Amniotic stem cell (primary cell): Measurements from ENCODE around the gene SMYD5.
"Not testable (repeated sequence)": the region's sequence is repeated elsewhere in the genome, so short reads cannot be mapped to it uniquely, and the experiment has no call there.

ENCODE experiments used
- DNase-seq: peaks from one replicate; lab custom pipeline; 2025; lab: John Stamatoyannopoulos, UW

Gene SMYD5

DNA sequence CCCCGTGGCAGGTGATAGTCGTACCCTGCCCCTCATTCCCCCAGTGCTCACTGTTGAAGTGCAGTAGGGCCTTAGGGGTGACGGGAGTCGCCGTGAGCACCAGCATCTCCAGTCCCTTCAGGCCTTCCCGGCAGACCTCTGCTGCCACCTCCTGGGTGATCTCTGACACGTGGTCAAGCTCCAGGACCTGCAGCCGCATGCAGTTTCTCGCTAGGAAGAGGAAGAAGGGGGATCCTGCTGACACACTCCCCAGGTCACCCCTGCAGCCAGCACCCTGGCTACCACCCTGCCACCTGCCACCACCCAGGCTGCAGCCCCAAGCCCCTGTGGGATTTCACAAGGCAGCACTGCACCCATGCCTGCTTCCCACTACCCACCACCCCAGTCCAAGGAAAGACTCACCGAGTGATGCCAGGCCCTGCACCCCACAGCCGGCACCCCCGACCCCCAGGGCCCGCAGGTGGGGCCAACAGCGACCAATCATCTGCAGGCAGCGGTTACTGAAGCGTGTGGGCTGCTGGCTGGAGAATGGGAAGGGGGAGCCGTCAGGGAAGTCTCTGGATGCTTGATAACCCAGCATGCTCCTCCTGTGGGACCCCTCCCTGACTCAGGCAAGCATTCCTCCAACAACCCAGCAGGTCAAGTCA, 46.4 kb downstream of the SMYD5 start:
- DNase-seq = no peak

DNA sequence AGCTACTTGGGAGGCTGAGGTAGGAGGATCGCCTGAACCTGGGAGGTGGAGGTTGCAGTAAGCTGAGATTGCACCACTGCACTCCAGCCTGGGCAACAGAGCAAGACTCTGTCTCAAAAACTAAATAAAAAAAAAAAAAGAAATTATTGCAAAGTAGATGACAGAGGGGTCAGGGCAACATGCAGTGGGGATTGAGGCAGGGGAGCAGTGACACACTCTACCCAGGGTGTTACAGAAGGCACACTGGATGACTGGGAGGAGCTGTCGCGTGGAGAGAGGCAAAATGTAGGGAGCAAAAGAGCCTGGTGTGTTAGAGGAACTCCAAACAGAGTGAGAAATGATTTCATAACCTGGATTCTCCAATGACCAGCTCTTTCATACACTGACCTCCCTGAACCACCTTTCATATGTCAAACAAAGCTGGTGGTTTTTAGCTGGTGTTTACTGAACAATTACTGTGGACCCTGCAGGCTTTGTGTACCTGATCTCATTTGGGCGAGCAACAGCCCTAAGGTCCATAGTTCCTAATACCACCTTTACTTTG, 48.1 kb downstream of the SMYD5 start:
- DNase-seq = no peak

DNA sequence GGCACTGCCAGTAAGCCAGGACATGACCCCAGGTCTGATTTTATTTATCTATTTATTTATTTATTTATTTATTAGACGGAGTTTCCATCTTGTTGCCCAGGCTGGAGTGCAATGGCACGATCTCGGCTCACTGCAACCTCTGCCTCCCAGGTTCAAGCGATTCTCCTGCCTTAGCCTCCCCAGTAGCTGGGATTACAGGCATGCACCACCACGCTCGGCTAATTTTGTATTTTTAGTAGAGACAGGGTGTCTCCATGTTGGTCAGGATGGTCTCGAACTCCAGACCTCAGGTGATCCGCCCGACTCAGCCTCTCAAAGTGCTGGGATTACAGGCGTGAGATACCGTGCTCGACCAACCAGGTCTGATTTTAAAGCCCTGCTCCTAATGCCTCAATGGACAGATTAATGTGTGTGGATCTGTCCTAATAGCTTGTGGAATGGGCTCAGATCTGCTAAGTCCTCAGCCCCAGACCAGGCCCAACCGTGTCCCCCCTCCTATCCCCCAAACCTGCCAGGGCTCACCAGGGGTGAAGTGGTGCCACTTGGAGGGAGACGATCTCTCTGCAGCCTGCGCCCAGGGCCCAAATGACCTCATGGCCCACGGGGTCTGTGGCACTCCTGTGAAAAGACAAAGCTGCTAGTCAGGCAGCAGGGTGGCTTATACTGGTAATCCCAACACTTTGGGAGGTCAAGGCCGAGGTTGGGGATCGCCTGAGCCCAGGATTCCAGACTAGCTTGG, 48.8 kb downstream of the SMYD5 start:
- DNase-seq = not testable (repeated sequence)

DNA sequence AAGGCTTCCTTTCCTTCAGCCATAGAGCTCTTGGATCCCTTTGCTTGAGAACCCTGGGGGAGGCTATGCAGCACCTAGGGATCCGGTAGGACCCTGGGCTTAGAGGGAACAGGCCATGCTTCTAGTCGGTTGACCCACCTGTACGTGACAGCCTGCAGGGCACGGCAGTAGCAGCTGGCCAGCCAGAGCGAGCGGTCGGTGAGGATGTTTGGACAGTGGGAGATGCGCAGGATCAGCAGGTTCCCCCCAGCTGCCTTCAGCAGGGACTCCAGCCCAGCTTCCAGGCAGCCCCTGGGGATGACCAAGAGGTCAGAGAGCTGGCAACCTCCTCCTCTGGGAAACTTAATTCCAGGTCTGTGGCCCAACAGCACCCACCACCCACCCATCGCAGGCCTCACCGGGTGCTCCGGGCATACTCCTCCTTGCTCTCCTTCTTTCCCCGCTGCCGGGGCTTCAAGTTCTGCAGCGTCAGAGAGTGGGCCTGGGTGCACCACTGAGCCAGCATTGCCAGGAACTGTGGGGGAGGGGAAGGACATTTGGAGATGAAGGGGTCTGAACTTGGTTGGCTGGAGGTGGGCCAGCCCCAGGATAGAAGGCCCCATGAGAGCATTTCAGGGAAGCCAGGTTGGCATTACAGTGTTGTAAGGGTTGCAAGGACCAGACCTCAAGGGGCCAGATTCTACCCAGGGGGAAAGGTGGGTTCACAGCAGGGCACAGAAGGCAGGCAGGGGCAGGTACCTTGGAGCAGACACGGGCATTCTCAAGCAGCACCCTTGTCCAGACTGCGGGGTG, 49.7 kb downstream of the SMYD5 start:
- no peak for DNase-seq

DNA sequence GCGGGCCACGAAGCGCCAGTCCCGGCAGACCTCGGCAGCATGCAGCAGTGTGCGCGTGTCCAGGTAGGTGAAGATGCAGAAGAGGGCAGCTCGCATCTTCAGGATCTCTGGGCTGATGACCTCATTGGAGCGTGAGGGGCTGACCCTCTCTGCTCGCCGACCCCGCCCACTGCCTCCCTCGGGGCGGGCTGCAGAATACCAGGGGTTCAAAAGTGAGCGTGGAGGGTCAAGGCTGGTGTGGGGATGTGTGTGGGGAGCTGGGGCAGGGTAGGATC, 50.2 kb downstream of the SMYD5 start:
- DNase-seq = no peak

DNA sequence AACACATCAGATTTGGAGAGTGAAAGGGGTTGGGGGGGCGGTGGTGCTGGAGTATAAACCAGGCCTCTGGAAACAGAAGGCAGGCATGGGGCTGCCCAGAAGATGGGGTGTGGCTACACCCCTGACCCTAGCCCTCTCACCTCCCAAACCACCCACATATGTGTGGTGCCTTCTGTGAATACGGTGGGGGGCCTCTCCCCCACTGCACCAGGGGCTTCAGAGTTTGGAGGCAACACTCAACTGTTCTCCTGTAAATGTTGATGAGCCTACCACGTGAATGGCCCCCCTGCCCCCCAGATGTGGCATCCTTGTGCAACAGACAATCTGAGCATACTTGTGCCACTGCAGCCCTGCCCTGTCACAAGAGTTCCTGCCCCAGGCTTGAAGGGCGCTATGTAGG, 50.7 kb downstream of the SMYD5 start:
- no peak for DNase-seq

DNA sequence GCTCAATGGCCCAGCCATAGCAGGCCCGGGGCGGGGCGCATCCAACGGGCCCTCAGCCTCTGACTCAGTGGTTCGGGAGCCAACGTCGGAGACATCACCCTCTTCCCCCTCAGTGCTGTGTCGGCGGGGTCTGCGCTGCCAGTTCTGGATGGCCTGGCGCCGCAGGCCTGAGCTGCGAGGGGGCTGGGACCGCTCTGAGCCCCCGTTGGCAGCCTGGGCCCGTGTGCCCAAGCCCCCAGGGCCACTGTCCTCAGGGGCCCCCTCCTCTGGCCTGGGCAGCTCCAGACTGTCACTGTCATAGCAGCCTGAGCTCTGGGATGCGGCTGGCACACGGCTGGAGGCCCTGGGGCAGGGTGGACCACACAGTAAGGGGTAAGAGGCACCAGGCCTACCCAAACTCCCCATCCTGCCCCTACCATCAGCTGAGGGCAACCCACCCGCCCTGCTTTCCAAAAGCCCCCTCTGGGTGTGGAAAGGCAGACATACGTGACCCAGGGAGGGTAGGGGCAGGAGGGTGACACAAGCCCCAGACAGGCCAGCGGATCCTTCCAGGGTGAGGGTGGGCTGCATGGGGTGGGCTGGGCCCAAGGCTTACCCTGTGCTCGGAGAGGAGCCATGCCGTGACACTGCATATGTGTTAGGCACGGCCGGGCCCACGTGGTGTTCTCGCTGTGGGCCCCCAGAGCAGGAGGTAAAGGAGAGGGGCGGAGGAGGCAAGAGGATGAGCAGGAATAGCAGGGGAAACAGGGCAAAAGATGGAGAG, 51.4 kb downstream of the SMYD5 start:
- DNase-seq = no peak

DNA sequence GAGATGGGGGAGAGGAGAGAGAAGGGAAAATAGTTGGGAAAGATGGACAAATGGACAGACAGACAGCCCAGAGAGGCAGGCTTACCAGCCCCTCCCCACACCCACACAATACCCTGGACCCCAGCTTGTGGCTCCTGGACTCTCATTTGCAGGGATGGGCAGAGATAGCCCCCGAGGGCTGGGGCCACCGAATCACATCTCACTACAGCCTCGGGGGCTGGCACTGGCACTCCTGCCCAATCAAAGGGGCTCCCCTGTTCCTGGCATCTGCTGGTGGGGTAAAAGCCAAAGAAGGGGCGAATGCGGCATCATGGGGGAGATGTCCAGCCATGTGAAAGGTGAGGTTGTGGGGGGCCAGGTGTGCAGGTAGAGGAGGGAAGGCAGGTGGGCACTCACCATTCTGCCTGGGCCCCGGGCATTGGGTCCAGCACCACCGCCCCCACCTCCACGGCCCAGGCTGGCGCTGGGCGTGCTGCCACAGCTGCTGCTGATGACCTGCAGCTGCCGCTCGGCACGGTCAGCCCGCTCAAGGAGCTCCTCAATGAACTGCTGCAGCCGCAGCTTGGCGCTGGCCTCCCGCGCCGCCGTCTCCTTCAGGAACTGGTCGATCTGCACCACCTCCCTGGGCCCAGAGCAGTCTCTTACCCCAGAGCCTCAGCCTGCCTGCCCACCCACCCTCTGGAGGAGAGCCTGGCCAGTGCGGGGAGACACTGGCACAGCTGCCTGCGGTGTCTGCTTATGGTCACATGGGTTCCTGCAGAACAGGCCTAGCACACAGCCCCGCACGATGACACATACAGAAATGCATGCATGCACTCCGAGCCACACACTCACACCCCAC, 52.2 kb downstream of the SMYD5 start:
- no peak for DNase-seq

DNA sequence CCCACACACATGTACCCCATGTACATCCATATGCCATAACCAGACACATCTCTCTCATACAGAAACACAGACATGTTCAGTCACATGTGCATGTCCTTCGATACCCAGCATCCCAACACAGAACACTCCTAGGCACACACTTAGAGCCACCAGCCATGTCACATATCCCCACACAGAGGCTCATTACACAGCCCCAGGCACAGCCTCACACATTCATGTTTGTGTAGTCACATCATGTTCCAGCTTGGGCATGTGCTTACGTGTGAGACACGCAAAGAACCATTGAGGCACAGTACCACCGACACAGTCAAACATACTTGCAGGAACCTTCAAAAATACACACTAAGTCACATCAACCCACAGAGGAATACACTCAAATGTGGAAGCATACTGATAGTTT, 53.0 kb downstream of the SMYD5 start:
- no peak for DNase-seq

DNA sequence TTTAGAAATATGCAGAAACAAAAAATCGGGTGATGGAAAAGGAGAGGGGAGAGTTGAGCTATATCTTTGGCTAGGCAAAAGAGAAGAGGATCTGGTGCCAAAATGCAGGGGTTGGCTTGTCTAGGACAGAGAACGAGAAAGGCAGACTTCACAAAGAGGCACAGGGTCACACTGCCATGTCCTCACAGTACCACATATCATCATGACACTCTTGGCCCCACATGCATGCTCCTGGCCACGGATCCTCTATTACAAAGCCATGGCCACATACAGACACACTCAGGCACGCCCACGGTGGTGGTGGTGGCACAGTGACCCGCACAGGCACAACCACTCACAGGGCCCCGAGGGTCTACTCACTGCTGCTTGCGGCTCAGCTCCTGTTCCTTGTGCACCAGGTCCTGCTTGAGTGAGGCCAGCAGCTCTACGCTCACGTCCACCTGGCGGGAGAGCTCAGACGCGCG, 54.4 kb downstream of the SMYD5 start:
- no peak for DNase-seq

DNA sequence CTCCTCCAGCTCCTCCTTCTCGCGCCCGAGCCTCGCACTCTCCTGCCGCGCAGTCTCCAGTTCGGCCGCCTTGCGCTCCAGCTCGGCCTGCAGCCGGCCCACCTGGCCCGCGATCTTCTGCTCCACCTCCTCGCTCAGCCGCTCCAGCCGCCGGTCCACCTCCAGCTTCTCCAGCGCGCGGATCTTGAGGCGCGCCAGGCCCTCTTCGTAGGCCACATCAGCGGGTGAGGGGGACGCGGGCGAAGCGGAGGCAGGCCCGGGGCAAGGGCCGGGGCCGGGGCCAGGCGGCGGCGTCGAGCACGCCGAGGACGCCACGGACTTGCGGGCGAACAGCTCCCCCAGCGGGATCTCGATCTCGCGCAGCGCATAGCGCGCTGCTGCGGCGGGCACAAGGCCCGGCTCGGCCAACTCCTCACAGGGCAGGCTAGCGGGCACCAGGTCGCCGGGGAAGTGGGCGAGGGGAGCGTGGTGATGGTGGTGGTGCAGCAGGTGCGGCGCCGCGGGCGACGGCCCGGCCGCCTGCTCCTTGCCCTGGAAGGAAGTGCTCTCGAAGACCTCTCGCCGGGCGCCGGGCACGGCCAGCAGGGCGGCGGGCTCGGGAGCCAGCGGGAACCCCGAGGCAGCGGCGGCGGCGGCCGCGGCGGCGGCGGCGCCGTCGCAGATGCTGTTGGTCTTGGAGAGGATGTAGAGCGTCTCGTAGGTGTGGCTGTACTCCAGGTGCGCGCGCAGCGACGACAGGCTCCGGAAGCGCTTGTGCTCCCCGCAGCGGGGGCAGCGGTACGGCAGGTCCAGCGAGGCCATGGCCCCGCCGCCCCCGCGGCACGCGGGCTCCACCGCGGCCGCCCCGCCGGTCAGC, 55.0 kb downstream of the SMYD5 start:
- no peak for DNase-seq

DNA sequence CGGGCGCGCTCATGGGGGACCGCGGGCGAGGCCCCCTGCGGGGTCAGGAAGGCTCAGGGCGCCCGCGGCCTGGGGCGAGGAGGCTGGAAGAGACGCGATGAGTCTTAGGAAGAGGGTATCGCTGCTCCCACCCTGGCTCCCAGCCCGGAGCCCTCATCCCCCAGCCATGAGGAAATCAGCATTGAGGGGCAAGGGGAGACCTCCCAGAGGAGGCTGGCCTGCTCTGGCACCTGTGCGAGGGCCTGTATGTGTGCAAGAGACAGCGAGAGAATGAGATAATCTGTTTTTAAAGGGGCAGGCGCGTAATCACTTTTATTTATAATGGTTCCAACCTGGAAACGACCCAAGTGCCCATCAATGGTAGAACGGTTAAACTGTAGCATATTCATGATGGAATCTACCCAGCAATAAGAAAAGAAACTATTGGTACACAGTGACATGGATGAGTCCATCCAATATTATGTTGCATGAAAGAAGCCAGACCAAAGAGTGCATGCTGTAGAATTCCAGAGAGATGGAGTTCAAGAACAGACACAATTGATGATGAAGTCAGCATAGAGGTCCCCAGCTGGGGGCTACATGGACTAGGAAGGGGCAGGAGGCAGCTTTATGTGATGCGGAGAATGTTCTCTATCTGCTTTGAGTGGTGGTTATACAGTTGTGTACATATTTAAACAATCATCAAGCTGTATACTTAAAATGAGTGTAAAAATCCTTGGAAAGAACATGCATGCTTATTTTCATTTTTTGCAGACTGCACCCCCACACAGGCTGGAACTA, 55.8 kb downstream of the SMYD5 start:
- DNase-seq = no peak

DNA sequence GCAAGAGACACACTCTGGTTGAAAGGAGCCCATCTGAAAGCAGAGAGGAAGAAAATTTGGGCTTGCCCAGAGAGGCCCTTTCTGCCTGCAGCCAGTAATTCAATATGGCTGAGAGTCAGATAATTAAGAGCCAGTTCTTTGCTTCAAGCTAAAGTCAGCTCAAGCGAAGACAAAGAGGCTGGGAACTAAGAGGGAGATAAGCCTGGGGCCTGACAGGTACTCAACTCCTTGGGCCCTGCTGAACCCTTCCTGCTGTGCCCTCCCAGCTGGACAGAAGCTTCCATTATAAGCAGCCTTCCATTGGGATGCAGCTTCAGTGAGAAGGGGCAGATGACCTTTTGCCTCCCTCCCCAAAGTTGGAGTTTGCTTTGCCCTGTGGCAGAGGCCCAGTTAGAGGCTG, 58.2 kb downstream of the SMYD5 start:
- no peak for DNase-seq
